Ovary (tissue), 9 donors: ENCODE data around the gene ABLIM1. TPM values are rescaled to one million over a fixed set of nuclear protein-coding genes. Genes with fewer than 3 reads are reported as not detected.

Source experiments
- DNase-seq, 5 donors: peaks; one replicate each; pipeline ENCODE4 v3.0.0-alpha.2; 2019 to 2020
- H3K27ac ChIP-seq, 2 donors: fragments of 200-600 bp; one replicate each; pipeline versions ENCODE4 v1.5.1 to v1.8.0; 2019 to 2022
- H3K27me3 ChIP-seq: fragments of 200-600 bp; one replicate; pipeline ENCODE4 v1.8.0; 2022
- H3K36me3 ChIP-seq: fragments of 200-600 bp; sonication (generic); one replicate; pipeline ENCODE4 v1.5.1; 2019
- H3K4me1 ChIP-seq: one replicate; pipeline ENCODE4 v1.8.1; 2013; ENCODE audit warnings: mild to moderate bottlenecking, moderate library complexity; ENCODE audit not compliant: insufficient read depth
- H3K4me3 ChIP-seq: fragments of 200-600 bp; sonication (generic); one replicate; pipeline ENCODE4 v1.5.1; 2017
- H3K9me3 ChIP-seq, 2 donors: fragments of 200-600 bp in 1 of 2; sonication (generic) in 1 of 2; one replicate each; pipeline versions ENCODE4 v1.5.1 to v1.8.1; 2013 to 2019; ENCODE audit warnings: mild to moderate bottlenecking in 1 of 2, moderate library complexity in 1 of 2
- CTCF ChIP-seq, 3 donors: fragments of 450-650 bp in 2 of 3; fragments of 200-600 bp in 1 of 3; IDR thresholded peaks; one replicate each; pipeline versions ENCODE4 v1.5.1 to v1.8.0; 2016 to 2022; ENCODE audit warnings: antibody characterized with exemption in 3 of 3, mild to moderate bottlenecking in 1 of 3
- EP300 ChIP-seq: sonication (generic); formaldehyde crosslinking; IDR thresholded peaks from one replicate; pipeline ENCODE4 v1.6.1; 2017; ENCODE audit warnings: antibody characterized with exemption
- POLR2A ChIP-seq: fragments of 450-650 bp; IDR thresholded peaks from one replicate; pipeline ENCODE4 v1.6.1; 2017; ENCODE audit warnings: antibody characterized with exemption, mild to moderate bottlenecking, moderate library complexity
- WGBS, 3 donors: extraction: QIAGEN DNeasy Blood & Tissue Kit in 1 of 3; methylation state at CpG; one replicate each; pipeline versions ENCODE4 v1.1.5 to v1.1.7; 2013 to 2017; 5-methylcytosine and 5-hydroxymethylcytosine counted together
- intact Hi-C, 4 donors: fragments of 100-400 bp; cut with DNase I; formaldehyde crosslinking; loops; one replicate each; pipeline versions ENCODE4 v1.11.0 to v1.15.1; 2022 to 2023
- polyA plus RNA-seq, 2 donors: library from polyadenylated mRNA; stranded (reverse); fragments of 200-250 nt in 1 of 2; fragments of 350-450 nt in 1 of 2; fragmentation: Illumina TruSeq in 1 of 2; extraction: RNeasy Lipid Tissue Mini Kit (QIAGEN cat#74804) in 1 of 2; gene quantifications; one replicate each; pipeline ENCODE4 v1.2.3, GENCODE V29; 2013 to 2014
- total RNA-seq, 7 donors: library from RNA; depleted of rRNA in 2 of 7; stranded (reverse); fragments of >200 nt in 2 of 7; fragmentation: NEBNext Ultra II Directional in 3 of 7; extraction: Animal tissue kit (Norgen Biotek cat#: 25700) in 3 of 7; gene quantifications; one replicate each; pipeline versions ENCODE4 v1.1.0 to v1.2.4, GENCODE V29; 2016 to 2023
- donor health status: DM: no; HTN: no; CAD: no; lungs with moderate emphysema.
- donor health status: DM: no; HTN: no; CAD: no.
- donor health status: Bipolar disorder and iron deficiency.
- donor health status: DM: yes; HTN: yes; CAD: no.
- donor health status: DM: no; HTN: no; CAD: no.
- donor health status: DM: yes; HTN: yes; CAD: no.

The ABLIM1 gene
- total and polyA plus RNA-seq, 9 donors: 155 to 505 (median 283) TPM

- WGBS, 3 donors: 22 to 30% (median 28%) methylated on average over 13 of the region's 13 CpGs
- DNase-seq: peak in 4 of 5 donors; percentile 23 to 60 (median 48)
- H3K4me3 ChIP-seq: no peak overlapping the region
- no peaks in the 10 kb centered on the region for H3K27me3 ChIP-seq
- H3K9me3 ChIP-seq: no peaks in the 10 kb centered on the region
- no peak for TF ChIP-seq POLR2A
- no peak for TF ChIP-seq CTCF (IDR thresholded peaks at IDR 0.05)
- no peak for TF ChIP-seq EP300
- peaks cover 9% of the 10 kb centered on the region for H3K4me1 ChIP-seq
- H3K27ac ChIP-seq: peak overlapping the region; percentile 20 to 53
- H3K36me3 ChIP-seq: no peaks in the 10 kb centered on the region
- intact Hi-C loops: loop anchor here in 1 of 4 donors (10.0 kb wide), 1 partner anchor 78 kb away; no protein-coding TSS in a partner anchor
Observed at GRCh38 chr10:114632869-114633715, 25.0 kb downstream of the ABLIM1 start.

- DNase-seq: peak; percentile 27 to 55 (median 47)
- intact Hi-C loops: loop anchor here in 1 of 4 donors (10.0 kb wide), 1 partner anchor 77 kb away; no protein-coding TSS in a partner anchor
- Histone ChIP-seq H3K27me3 (no peaks in the 10 kb centered on the region), H3K36me3 (no peaks in the 10 kb centered on the region), H3K4me1 (peaks cover 9% of the 10 kb centered on the region), H3K27ac (no peak overlapping the region), H3K9me3 (no peaks in the 10 kb centered on the region), H3K4me3 (peak overlapping the region; percentile 58)
- WGBS, 3 donors: 1% methylated on average over 47 to 53 of the region's 53 CpGs
- TF ChIP-seq EP300 (no peak), CTCF (IDR thresholded peaks at IDR 0.05) (no peak), POLR2A (no peak)
Observed at GRCh38 chr10:114631666-114632417, 26.2 kb downstream of the ABLIM1 start.

- Histone ChIP-seq H3K36me3 (no peaks in the 10 kb centered on the region), H3K9me3 (no peaks in the 10 kb centered on the region), H3K4me1 (peaks cover 9% of the 10 kb centered on the region), H3K27me3 (no peaks in the 10 kb centered on the region), H3K4me3 (peak overlapping the region; percentile 58), H3K27ac (no peak overlapping the region)
- TF ChIP-seq CTCF (IDR thresholded peaks at IDR 0.05) (no peak), POLR2A (no peak), EP300 (no peak)
- intact Hi-C loops: loop anchor here in 1 of 4 donors (10.0 kb wide), 1 partner anchor 76 kb away; no protein-coding TSS in a partner anchor
- no peak for DNase-seq
- WGBS, 3 donors: 41 to 48% (median 43%) methylated on average over 9 of the region's 9 CpGs
Observed at GRCh38 chr10:114631090-114631665, 26.9 kb downstream of the ABLIM1 start.
